Loucy (cell line): ENCODE data around the gene TXNDC5.

Experiments
- H2AFZ ChIP-seq: fragments of 200-600 bp; sonication (generic); 2 replicates; pipeline ENCODE4 v1.6.0; 2016; ENCODE audit warnings: antibody characterized with exemption, mild to moderate bottlenecking, low read length, moderate library complexity
- H3F3A ChIP-seq: fragments of 200-600 bp; 2 replicates; pipeline ENCODE4 v1.6.0; 2016; ENCODE audit warnings: antibody characterized with exemption, low read depth, mild to moderate bottlenecking
- H3K27me3 ChIP-seq: fragments of 200-600 bp; sonication (generic); 2 replicates; pipeline ENCODE4 v1.6.1; 2014; ENCODE audit warnings: low read length, mild to moderate bottlenecking; ENCODE audit not compliant: insufficient read depth, poor library complexity, severe bottlenecking
- H3K36me3 ChIP-seq: fragments of 200-600 bp; sonication (generic); 2 replicates; pipeline ENCODE4 v1.6.1; 2016; ENCODE audit warnings: low read length; ENCODE audit not compliant: insufficient read depth
- H3K4me1 ChIP-seq: fragments of 200-600 bp; sonication (generic); 2 replicates; pipeline ENCODE4 v1.5.1; 2014; ENCODE audit warnings: low read length, mild to moderate bottlenecking; ENCODE audit not compliant: insufficient read depth, poor library complexity, severe bottlenecking
- H3K4me2 ChIP-seq: fragments of 200-600 bp; sonication (generic); 2 replicates; pipeline ENCODE4 v1.6.0; 2014; ENCODE audit warnings: antibody characterized with exemption, low read length, low read depth, mild to moderate bottlenecking; ENCODE audit not compliant: poor library complexity, severe bottlenecking
- H3K4me3 ChIP-seq: fragments of 200-600 bp; sonication (generic); 2 replicates; pipeline ENCODE4 v1.5.1; 2014; ENCODE audit warnings: low read length, mild to moderate bottlenecking, mixed read lengths; ENCODE audit not compliant: poor library complexity, severe bottlenecking
- H3K79me2 ChIP-seq: fragments of 200-600 bp; sonication (generic); 2 replicates; pipeline ENCODE4 v1.6.1; 2014; ENCODE audit warnings: low read length; ENCODE audit not compliant: insufficient read depth
- H3K9ac ChIP-seq: fragments of 200-600 bp; sonication (generic); 2 replicates; pipeline ENCODE4 v1.6.0; 2014; ENCODE audit warnings: mild to moderate bottlenecking, low read depth, low read length, moderate library complexity; ENCODE audit not compliant: poor library complexity, severe bottlenecking
- H3K9me2 ChIP-seq: fragments of 200-600 bp; sonication (generic); replicated peaks from 2 replicates; pipeline ENCODE4 v1.6.1; 2016; ENCODE audit warnings: low read depth, low read length, mixed read lengths
- H3K9me3 ChIP-seq: fragments of 200-600 bp; sonication (generic); 2 replicates; pipeline ENCODE4 v1.6.1; 2014; ENCODE audit warnings: mild to moderate bottlenecking, antibody characterized with exemption, low read length, low read depth; ENCODE audit not compliant: insufficient read depth
- H4K20me1 ChIP-seq: fragments of 200-600 bp; sonication (generic); 2 replicates; pipeline ENCODE4 v1.6.0; 2014; ENCODE audit warnings: antibody characterized with exemption, low read length, mild to moderate bottlenecking; ENCODE audit not compliant: insufficient read depth, poor library complexity, severe bottlenecking
- CTCF ChIP-seq: fragments of 200-600 bp; sonication (generic); conservative IDR thresholded peaks from 2 replicates; pipeline ENCODE4 v1.5.1; 2014; ENCODE audit warnings: mild to moderate bottlenecking, antibody characterized with exemption, low read length
- EZH2phosphoT487 ChIP-seq: fragments of 200-600 bp; IDR thresholded peaks from 2 replicates; pipeline ENCODE4 v1.6.1; 2018; ENCODE audit warnings: antibody characterized with exemption, mild to moderate bottlenecking, moderate library complexity, borderline replicate concordance

Gene TXNDC5

GRCh38 chr6:7886132-7886531 is 24.5 kb downstream of the TXNDC5 start:
- Histone ChIP-seq H3K36me3 (peaks cover 97% of the 10 kb centered on the region), H3K27me3 (no peaks in the 10 kb centered on the region), H4K20me1 (no peaks in the 10 kb centered on the region), H3K9me3 (no peaks in the 10 kb centered on the region), H3K79me2 (no peaks in the 10 kb centered on the region), H3F3A (no peaks in the 10 kb centered on the region), H3K9ac (no peak overlapping the region), H3K4me2 (no peak overlapping the region), H2AFZ (no peak overlapping the region), H3K9me2 (no peaks in the 10 kb centered on the region), H3K4me1 (no peaks in the 10 kb centered on the region), H3K4me3 (no peak overlapping the region)
- no peak for TF ChIP-seq EZH2phosphoT487

GRCh38 chr6:7883381-7883780 is 27.2 kb downstream of the TXNDC5 start:
- Histone ChIP-seq H3K4me2 (no peak overlapping the region), H2AFZ (no peak overlapping the region), H3K9me3 (no peaks in the 10 kb centered on the region), H3K4me3 (no peak overlapping the region), H4K20me1 (no peaks in the 10 kb centered on the region), H3K9ac (no peak overlapping the region), H3K9me2 (no peaks in the 10 kb centered on the region), H3F3A (no peaks in the 10 kb centered on the region), H3K4me1 (no peaks in the 10 kb centered on the region), H3K27me3 (no peaks in the 10 kb centered on the region), H3K79me2 (no peaks in the 10 kb centered on the region), H3K36me3 (peaks cover 87% of the 10 kb centered on the region)
- no peak for TF ChIP-seq EZH2phosphoT487
- TF ChIP-seq CTCF: no peak

GRCh38 chr6:7882505-7883257 is 27.9 kb downstream of the TXNDC5 start:
- no peaks in the 10 kb centered on the region for H4K20me1 ChIP-seq
- no peaks in the 10 kb centered on the region for H3K9me2 ChIP-seq
- H3K36me3 ChIP-seq: peaks cover 80% of the 10 kb centered on the region
- no peaks in the 10 kb centered on the region for H3K4me1 ChIP-seq
- no peaks in the 10 kb centered on the region for H3K27me3 ChIP-seq
- H3K9ac ChIP-seq: no peak overlapping the region
- H3K4me2 ChIP-seq: no peak overlapping the region
- no peak overlapping the region for H2AFZ ChIP-seq
- H3K79me2 ChIP-seq: no peaks in the 10 kb centered on the region
- TF ChIP-seq EZH2phosphoT487: no peak
- TF ChIP-seq CTCF: no peak
- no peak overlapping the region for H3K4me3 ChIP-seq
- no peaks in the 10 kb centered on the region for H3K9me3 ChIP-seq
- no peaks in the 10 kb centered on the region for H3F3A ChIP-seq
